ENCODE results near the gene NOP53. TPM values are rescaled to one million over a fixed set of nuclear protein-coding genes. Genes with fewer than 3 reads are reported as not detected.

Gene NOP53
- total RNA-seq, 1 experiment from 2014 or later = 289 TPM

GRCh38 chr19:47704656-47705055 lies 40.7 kb upstream of the NOP53 start:
- Mint-ChIP-seq H3K4me3 (no peak overlapping the region), H3K4me1 (no peaks in the 10 kb centered on the region), H3K27me3 (ENCODE audit: low read depth) (peaks cover 5% of the 10 kb centered on the region), H3K9me3 (no peaks in the 10 kb centered on the region), H3K27ac (no peak overlapping the region), H3K36me3 (peaks cover 5% of the 10 kb centered on the region)
- POLR2A ChIA-PET = interaction anchor here (0.5 kb wide), 1 partner anchor 88 kb away, joined by 3 read pairs; no protein-coding TSS in a partner anchor
- TF ChIP-seq JUN (CRISPR knock-in tag; IDR thresholded peaks at IDR 0.05) (no peak), KAT7 (CRISPR knock-in tag; IDR thresholded peaks at IDR 0.05; ENCODE audit: borderline replicate concordance) (no peak), EMX1 (CRISPR knock-in tag; IDR thresholded peaks at IDR 0.05) (no peak), SP1 (CRISPR knock-in tag; conservative IDR thresholded peaks at IDR 0.05) (no peak), ZNF219 (CRISPR knock-in tag; IDR thresholded peaks at IDR 0.05; ENCODE audit: borderline replicate concordance) (no peak), GRHL2 (CRISPR knock-in tag; IDR thresholded peaks at IDR 0.05; ENCODE audit: insufficient replicate concordance, severe bottlenecking) (no peak), ATF6 (CRISPR knock-in tag; IDR thresholded peaks at IDR 0.05) (no peak), TEAD1 (CRISPR knock-in tag; IDR thresholded peaks at IDR 0.05) (no peak), PRDM15 (CRISPR knock-in tag; IDR thresholded peaks at IDR 0.05) (no peak), GABPB1 (CRISPR knock-in tag; IDR thresholded peaks at IDR 0.05) (no peak), MYBL2 (CRISPR knock-in tag; IDR thresholded peaks at IDR 0.05) (no peak), USF1 (CRISPR knock-in tag; IDR thresholded peaks at IDR 0.05) (no peak), HMGXB4 (CRISPR knock-in tag; IDR thresholded peaks at IDR 0.05) (no peak), E2F1 (CRISPR knock-in tag; IDR thresholded peaks at IDR 0.05) (no peak), ZNF532 (CRISPR knock-in tag; IDR thresholded peaks at IDR 0.05; ENCODE audit: borderline replicate concordance) (no peak), CREB1 (CRISPR knock-in tag; IDR thresholded peaks at IDR 0.05) (no peak), ZNF512 (CRISPR knock-in tag; IDR thresholded peaks at IDR 0.05; ENCODE audit: borderline replicate concordance) (no peak), PREB (CRISPR knock-in tag; IDR thresholded peaks at IDR 0.05; ENCODE audit: borderline replicate concordance) (no peak), RELA (CRISPR knock-in tag; IDR thresholded peaks at IDR 0.05; ENCODE audit: borderline replicate concordance) (no peak)
- DNase-seq (ENCODE audit: low spot score) (no peak), ATAC-seq (no peak)
- CTCF ChIA-PET = interaction anchor here (2.9 to 4.1 kb wide), 2 partner anchors 8 to 269 kb away, joined by 15 to 70 read pairs; partner anchors contain the start of gene EHD2

Measured in WTC11 (cell line).